Mononuclear cell (primary cell): ENCODE results near the gene SMLR1. TPM values are rescaled to one million over a fixed set of nuclear protein-coding genes. Genes with fewer than 3 reads are reported as not detected.
"Not testable (repeated sequence)": the region's sequence is repeated elsewhere in the genome, so short reads cannot be mapped to it uniquely, and the experiment has no call there.

Experiments used
- H3K27me3 ChIP-seq: 2 replicates; pipeline ENCODE4 v1.6.0; 2011; ENCODE audit warnings: low read length, control low read depth; ENCODE audit not compliant: insufficient read depth
- H3K4me1 ChIP-seq: 2 replicates; pipeline ENCODE4 v1.5.1; 2011; ENCODE audit warnings: mild to moderate bottlenecking, low read length, control low read depth; ENCODE audit not compliant: insufficient read depth
- H3K4me3 ChIP-seq: 2 replicates; pipeline ENCODE4 v1.5.1; 2011; ENCODE audit warnings: mild to moderate bottlenecking, low read length, moderate library complexity
- H3K9me3 ChIP-seq: 2 replicates; pipeline ENCODE4 v1.5.1; 2011; ENCODE audit warnings: low read depth, mild to moderate bottlenecking, control low read depth, low read length
- total RNA-seq: library from RNA; depleted of rRNA; stranded (reverse); fragments of >200 nt; gene quantifications from one replicate; pipeline ENCODE4 v1.2.3, GENCODE V29; 2012

The SMLR1 gene
- total RNA-seq: not detected

DNA sequence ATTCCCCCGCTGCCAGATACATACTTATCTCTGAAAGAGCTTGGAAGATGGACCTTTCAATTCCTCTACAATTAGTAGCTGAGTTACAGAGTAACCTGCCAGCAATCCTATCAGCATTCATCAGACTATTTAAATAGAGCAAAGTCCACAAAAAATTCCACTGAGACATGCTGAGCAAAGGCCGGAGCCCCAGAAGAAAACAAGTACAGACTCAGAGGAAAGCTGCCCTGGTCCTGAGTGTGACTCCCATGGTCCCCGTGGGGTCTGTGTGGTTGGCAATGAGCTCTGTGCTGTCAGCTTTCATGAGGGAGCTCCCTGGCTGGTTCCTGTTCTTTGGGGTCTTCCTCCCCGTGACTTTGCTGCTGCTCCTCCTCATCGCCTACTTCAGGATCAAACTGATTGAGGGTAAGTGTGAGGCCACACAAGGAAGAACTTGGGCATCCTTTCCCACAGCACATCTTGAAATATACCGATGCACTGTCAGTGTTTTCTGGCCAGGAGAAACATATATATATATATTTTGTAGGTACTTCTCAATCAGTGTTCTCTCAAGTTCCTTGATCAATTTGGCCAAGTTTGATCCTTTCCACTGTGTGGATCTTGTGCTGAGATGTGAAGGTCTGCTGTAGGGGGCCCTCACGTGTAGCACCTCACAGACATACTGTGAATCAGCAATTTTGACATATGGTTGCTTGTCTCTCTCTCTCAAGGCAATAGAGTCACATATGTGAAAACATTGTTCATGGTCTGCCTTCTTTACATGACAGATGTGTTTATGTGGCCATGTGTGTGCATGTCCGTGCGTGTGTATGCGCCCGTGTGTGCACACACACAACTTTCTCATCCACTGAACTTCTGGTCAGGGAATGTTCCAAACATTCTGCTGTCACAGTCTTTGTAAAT lies at the start of gene SMLR1:
TSS of gene SMLR1 (plus strand) at position 160 of the 903 bp plus-strand sequence. CDS start at position 168, 8 bp downstream.
- Histone ChIP-seq H3K27me3 (no peaks in the 10 kb centered on the region), H3K4me1 (no peaks in the 10 kb centered on the region), H3K4me3 (no peak within 1 kb of the TSS), H3K9me3 (no peaks in the 10 kb centered on the region)

DNA sequence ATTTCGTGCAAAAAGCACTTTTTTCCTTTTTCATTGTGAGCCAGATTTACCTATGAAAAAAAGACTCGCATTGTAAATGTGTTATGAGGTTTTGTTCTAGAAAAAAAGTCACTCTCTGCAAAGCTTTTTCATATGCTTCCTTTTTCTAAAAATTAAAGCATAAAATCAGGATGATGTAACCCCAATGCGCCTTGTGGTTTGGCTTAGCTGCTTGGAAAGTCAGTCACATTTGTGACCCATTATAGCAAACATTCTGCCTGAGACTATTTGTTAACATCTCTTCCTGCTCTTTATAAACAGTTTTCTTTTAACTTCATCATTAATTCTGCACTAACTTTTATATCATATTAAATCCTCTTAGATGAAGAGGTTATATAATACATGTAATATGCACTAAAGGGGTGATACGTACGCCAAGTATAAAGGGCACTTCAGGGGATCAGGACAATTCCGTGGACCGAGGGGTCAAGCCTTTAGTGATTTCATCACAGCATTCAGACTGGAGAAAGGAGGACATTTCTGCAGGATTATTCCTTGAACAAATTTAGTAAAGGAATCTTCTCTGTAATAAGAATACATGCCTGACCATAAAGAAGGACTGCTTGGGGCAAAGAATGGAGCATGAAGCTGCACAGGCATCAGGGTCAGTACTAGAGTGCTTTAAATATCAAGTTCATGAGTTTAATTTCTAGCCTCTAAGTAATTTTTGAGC lies 48.1 kb upstream of the SMLR1 start:
- no peaks in the 10 kb centered on the region for H3K9me3 ChIP-seq
- H3K4me3 ChIP-seq: no peak overlapping the region
- H3K27me3 ChIP-seq: no peaks in the 10 kb centered on the region
- H3K4me1 ChIP-seq: peaks cover 11% of the 10 kb centered on the region

DNA sequence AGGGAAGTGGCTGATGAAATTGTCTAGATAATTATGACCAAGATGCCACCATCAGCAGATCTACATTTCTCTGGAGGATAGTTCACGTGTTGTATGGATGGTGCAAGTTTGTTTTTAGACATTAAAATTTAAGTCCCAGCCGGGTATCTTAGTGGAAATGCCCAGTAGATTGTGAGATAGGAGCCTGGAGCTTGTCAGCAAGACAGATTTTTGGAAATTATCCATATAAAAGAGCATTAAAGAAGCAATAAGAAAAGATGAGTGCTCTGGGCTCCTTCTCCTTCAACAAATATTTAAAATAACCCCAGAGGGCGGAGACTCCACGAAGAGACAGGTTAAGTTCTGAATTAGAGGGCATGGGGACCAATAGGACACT lies 47.6 kb upstream of the SMLR1 start:
- no peaks in the 10 kb centered on the region for H3K27me3 ChIP-seq
- H3K4me3 ChIP-seq: no peak overlapping the region
- peaks cover 11% of the 10 kb centered on the region for H3K4me1 ChIP-seq
- H3K9me3 ChIP-seq: no peaks in the 10 kb centered on the region

DNA sequence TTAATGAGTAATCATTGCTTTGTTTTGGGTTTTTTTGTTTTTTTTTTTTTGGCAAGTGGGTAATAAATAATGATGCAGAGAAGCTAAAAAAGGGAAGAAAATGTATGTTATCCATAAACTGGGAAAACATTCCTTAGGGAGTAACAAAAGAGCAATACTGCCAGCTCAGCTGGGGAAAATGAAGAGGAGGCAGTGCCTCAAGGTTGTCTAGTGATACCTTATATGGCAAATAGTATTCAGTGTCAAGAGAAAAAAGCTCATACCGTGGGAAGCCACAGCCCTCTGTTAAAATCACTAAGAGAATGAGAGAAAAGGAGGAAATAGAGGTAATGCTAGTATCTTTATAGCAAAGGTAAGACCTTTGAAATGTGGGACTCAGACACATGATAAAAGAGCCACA lies 47.1 kb upstream of the SMLR1 start:
- Histone ChIP-seq H3K27me3 (no peaks in the 10 kb centered on the region), H3K4me1 (peaks cover 11% of the 10 kb centered on the region), H3K4me3 (no peak overlapping the region), H3K9me3 (no peaks in the 10 kb centered on the region)

DNA sequence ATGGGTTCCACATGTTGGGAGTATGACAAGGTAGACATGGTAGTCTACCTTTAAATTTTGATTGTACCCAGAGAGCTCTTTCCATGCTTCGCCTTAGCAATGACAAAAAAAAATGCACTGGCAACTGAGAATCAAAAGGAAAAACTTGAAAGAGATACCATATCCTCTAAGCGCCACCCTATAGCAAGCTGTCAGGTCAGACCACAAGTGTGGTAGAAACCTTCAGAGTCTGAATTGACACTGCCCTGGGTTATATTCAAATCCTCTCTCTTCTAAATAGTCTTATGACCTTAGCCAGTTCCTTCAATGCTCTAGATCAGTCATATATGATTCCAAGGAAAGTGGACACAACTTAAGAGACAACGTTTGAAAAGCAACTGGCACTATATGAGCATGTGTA lies 45.6 kb upstream of the SMLR1 start:
- Histone ChIP-seq H3K9me3 (no peaks in the 10 kb centered on the region), H3K27me3 (no peaks in the 10 kb centered on the region), H3K4me1 (peaks cover 11% of the 10 kb centered on the region), H3K4me3 (no peak overlapping the region)

DNA sequence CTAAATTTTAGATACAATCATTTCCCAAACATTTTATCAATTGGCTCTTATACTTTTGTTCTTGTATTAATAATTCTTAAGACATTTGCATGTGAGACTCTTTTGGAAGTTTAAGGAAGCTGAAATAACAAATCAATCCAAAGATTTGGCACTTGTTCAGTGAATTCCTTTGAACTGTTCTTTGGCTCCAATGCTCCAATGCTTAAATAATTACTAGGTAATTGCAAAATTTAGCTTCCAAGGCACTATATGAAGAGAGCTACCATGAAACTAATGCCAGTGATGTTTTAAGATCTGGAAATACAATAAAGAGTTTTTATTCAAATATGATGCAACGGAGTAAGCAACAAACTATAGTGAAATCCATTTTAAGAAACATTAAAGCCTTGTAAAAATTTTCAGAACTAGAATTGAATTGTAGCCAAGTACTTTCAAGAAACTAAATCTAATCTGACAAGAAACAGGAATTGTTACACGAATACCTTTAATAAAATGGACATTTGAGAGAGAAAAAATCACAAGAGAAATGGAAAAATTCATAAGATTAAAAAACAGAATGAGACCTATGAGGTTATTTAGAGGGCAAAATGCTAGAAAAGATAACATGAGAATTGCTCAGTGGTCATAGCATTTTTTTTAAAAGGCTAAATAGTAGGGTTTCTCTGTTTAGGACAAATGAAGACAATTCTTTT lies 43.6 kb upstream of the SMLR1 start:
- Histone ChIP-seq H3K4me1 (peaks cover 11% of the 10 kb centered on the region), H3K4me3 (no peak overlapping the region), H3K27me3 (no peaks in the 10 kb centered on the region), H3K9me3 (no peaks in the 10 kb centered on the region)

DNA sequence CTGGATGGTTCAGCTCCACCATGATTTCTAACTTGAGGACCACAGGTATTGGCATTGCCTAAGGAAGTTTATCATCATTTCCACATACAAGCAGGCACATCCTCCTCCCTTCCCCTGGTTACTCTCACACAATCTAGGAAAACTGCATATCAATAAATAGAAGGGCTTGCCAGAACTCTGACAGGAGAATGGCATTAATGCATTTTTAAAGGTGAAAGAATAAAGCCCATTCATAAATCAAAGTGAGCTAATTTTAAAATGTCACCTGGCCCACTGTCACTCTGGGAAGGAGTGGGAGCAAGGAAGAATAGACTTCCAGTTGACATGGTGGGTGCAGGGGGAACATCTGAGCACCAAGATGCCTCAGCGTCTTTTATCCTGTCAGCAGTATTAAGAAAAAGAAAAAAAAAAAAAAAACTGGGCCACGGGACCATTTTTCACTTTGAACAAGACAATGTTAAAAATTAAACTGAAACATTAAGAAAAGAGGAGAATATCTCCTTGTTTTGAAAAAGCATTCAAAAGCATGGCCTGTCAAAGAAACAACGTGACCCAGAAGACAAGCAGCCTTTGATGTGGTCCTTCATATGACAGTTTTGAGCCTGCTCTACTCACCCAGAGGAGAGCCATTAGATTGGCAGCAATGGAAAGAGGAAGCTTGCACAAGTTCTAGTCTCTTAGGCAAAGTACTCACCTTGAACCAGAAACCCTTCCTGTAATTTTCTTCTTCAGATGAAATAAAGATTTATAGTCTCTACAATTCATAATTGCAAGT lies 39.3 kb upstream of the SMLR1 start:
- no peaks in the 10 kb centered on the region for H3K9me3 ChIP-seq
- H3K4me1 ChIP-seq: no peaks in the 10 kb centered on the region
- H3K27me3 ChIP-seq: no peaks in the 10 kb centered on the region
- no peak overlapping the region for H3K4me3 ChIP-seq

DNA sequence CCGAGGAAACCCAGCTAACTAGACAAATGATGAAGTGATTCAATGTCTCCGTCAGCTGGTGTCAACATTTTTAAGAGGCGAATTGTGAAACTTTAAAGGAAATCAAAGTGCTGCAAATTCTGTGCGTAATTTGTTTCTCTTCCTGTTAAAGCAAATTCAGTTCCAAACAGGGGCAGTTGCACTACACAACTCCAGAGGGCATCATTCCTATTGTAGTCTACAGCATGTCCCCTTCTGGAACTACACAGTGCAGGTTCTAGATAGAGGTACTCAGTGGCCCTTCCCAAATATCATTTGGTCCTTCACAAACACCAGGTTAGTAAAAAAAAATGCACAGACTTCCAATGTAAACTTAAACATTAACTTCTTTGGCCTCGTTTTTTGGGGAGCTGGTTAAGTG lies 38.3 kb upstream of the SMLR1 start:
- H3K4me3 ChIP-seq: no peak overlapping the region
- no peaks in the 10 kb centered on the region for H3K9me3 ChIP-seq
- H3K4me1 ChIP-seq: no peaks in the 10 kb centered on the region
- no peaks in the 10 kb centered on the region for H3K27me3 ChIP-seq

DNA sequence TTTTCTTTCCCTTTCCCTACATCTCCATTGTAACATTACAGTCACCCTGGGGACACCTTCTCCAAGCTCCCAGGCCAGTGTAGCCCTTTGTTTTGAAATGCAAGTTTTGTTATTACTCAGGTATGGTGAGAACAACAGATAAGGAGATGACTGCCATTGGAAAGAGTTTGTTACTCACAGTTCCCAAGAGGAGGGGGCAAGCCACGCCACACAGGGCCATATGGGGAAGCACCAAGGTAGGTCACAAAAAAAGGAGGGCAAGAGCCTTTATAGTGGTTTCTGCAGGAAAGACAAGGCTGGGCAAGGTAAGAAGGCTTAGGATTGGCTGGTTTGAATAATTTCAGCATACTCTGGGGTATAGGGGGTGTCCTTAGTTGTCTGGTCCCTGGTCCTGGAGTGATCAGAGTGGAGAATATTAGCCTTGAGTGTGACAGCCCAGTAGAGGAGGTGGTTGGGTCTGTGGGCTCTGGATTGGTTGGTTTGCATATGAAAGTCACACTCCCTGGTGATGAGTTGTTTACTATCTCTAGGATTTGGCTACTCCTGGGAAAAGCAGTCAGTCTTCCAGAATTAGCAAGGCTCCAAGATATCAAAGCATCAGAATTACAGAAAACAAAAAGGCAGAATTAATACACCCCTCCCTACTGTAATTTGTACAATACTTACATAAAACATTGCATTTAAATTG lies 33.1 kb upstream of the SMLR1 start:
- peaks cover 7% of the 10 kb centered on the region for H3K9me3 ChIP-seq
- no peaks in the 10 kb centered on the region for H3K27me3 ChIP-seq
- H3K4me1 ChIP-seq: no peaks in the 10 kb centered on the region

DNA sequence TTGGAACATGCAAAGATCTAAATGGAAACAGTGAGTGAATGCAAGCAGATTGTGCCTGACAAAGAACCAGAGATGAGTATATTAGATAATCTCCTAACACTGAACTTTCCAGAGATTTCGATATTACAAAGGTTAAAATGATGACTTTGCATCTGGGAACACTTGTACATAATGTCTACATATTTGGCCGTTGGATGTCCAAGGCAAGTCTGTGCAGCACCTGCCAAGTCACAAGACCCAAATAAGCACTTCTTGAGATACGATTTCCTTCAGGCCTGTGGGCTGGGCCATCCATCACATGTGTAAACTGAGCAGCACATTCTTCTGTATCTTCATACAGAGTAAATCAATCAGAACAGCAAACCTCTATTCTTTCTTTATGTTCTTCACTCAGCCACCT lies 32.5 kb upstream of the SMLR1 start:
- Histone ChIP-seq H3K27me3 (no peaks in the 10 kb centered on the region), H3K4me3 (no peak overlapping the region), H3K9me3 (peaks cover 7% of the 10 kb centered on the region), H3K4me1 (no peaks in the 10 kb centered on the region)

More for the DNA sequence above, 33.1 kb upstream of the SMLR1 start:
- H3K4me3 ChIP-seq: no peak overlapping the region

DNA sequence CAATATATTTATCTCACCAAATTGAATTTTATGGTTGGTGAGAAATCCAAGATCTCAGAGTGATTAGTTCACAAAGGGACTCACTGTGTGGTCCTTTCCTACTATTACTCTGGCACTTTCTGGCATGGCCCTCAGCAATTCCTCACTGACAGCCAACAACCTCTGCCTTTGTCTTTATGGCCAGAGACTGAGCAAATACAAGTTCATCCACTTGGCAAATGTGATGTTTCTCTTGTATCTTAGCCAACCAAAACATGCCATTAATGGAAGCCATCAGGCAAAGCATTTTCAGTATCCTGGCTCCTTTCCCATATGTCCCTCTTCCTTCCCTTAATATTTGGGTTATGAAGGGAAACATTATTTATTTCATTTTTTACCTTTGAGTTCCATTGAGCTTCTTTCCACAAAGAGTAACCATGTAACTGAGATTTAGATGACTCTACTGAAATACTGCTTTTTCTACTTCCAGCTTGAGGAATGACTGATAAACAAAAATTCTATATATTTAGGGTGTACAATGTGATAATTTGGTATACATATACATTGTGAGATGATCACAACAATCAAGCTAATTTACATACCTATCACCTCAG lies 30.8 kb upstream of the SMLR1 start:
- no peak overlapping the region for H3K4me3 ChIP-seq
- no peaks in the 10 kb centered on the region for H3K4me1 ChIP-seq
- H3K9me3 ChIP-seq: peaks cover 7% of the 10 kb centered on the region
- no peaks in the 10 kb centered on the region for H3K27me3 ChIP-seq

DNA sequence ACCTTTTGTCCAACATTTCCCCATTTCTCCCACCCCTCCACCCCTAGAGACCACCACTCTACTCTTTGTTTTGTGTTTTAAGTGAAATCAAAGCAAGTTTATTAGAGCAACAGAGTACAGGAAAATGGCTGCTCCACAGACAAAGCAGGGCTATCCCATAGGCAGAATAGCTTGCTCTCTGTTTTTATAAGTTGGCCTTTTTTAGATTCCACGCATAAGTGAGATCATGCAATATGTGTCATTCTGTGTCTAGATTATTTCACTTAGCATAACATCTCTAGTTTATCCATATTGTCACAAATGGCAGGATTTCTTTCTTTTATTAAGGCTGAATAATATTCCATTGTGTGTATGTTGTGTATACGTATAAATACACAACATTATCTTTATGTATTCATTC lies 30.1 kb upstream of the SMLR1 start:
- Histone ChIP-seq H3K4me3 (no peak overlapping the region), H3K4me1 (no peaks in the 10 kb centered on the region), H3K9me3 (peaks cover 7% of the 10 kb centered on the region), H3K27me3 (no peaks in the 10 kb centered on the region)

DNA sequence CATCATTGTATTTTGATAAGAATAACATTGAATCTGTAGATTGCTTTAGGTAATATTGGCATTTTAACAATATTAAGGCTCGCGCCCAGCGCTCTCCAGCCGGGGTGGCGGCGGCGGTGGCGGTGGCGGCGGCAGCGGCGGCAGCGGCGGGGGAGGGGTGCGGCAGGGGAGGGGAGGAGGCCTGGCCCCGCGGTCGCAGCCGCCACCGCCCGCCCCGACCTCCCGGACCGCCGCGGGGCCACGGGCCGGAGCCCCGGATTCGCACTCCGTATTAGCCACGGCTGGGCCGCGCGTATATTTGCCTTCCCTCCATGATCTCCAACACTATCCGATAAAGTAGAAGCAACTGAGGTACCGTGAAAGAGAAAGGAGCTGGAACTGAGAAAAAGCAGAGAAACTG lies 25.8 kb upstream of the SMLR1 start:
- H3K27me3 ChIP-seq, H3K9me3 ChIP-seq, H3K4me3 ChIP-seq, H3K4me1 ChIP-seq: not testable (repeated sequence)
